GM21360 (cell line): ENCODE data around the gene EXD3.
"Not testable (repeated sequence)": the region's sequence is repeated elsewhere in the genome, so short reads cannot be mapped to it uniquely, and the experiment has no call there.

Experiments
- ATAC-seq: cut with Tn5 transposase; IDR thresholded peaks from one replicate; pipeline ENCODE4 v1.9.1; 2021; ENCODE audit warnings: mild to moderate bottlenecking, moderate library complexity; ENCODE audit not compliant: unreplicated experiment

EXD3 gene

DNA sequence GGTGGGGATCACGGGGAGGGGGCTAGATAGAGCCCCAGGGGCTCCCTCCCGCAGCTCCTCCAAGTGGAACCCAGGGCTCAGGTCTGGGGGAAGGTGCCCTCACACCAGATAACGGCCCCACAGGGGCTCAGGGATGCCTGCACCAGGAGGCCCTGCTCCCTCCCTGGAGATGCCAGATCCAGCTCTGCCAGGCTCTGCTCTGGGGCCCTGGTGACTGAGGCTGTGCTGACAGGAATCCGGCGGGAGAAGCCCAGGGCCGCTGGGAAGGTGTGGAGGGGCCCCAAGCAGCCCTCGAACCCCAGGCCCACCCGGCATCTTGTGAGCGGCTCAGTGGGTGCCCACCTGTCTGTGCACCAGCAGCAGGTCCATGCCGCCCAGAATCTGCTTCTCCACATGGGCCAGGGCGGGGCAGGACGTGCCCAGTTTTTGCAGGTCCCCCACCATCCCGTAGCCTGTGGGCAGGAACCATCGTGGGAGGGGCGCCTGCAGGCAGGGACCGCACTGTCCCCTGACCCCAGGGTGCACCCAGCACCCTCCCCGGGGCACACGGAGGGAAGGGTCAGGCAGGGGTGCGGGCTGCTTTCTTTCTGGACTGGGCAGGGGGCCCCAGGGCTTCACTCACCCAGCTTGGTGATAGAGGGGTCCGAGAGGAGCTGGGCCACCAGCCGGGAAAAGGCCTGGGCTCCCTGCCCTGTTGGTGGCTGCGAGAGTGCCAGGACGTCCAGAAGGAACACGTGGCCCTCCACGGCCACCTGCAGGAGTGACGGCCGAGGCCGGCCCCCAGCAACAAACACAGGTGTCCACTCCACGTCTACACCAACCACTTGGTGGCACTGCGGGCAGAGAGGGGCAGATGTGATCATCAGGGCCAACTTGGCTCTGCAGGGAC is 72.0 kb downstream of the EXD3 start:
- ATAC-seq, result no peak

DNA sequence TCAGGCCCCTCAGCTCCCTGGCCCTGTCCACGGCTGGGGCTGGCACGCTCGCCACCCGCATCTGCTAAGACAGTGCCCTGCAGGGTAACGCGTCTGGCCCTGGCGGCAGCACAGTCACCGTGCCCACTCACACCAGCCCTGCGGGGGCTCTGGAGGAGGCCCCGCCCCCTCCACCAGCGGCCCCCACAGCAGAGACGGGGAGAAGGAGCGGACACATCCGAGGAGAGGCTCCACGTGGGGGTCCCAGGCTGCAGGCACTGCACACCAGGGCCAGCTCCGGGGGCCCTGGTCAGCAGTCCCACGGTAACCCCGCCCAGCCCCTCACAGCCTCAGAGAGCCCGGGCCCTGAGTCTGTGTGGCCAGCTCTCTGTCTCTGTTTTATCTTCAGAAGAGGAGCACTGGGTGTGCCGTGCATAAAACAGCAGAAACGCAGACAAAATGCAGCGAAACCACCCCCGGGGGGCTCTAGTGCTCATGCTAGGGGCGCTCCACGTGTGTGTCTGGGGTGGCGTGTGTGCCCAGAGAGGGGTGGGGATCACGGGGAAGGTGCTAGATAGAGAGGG is 73.4 kb downstream of the EXD3 start:
- ATAC-seq, result no peak

GRCh38 chr9:137348769-137349470 is 74.0 kb downstream of the EXD3 start:
- ATAC-seq, result no peak

GRCh38 chr9:137347928-137348327 is 75.0 kb downstream of the EXD3 start:
- no peak for ATAC-seq

- no peak for ATAC-seq
These were observed 80.5 kb downstream of the EXD3 start for GRCh38 chr9:137342482-137342881.

GRCh38 chr9:137341227-137341626 is 81.7 kb downstream of the EXD3 start:
- ATAC-seq, result no peak

GRCh38 chr9:137339908-137340462 is 83.0 kb downstream of the EXD3 start:
- not testable (repeated sequence) for ATAC-seq

GRCh38 chr9:137339045-137339907 is 83.7 kb downstream of the EXD3 start:
- no peak for ATAC-seq

DNA sequence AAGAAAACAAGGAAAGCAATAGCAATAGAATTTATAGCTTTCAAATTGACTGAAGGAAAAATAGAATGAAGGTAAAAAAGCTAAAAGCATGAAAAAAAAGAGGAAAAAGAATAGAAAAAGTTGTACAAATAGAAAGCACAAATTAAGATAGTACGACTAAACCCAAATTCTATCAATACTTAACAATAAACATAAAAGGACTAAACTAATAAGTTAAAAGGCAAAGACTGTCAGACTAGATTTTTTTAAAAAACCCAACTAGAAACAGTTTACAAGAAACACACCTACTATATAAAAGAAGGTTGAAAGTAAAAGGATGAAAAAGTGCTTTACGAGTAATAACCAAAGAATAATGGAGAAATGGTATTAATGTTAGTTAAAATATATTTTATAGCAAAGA is 86.2 kb downstream of the EXD3 start:
- no peak for ATAC-seq

GRCh38 chr9:137333016-137333671 is 89.8 kb downstream of the EXD3 start:
- no peak for ATAC-seq

GRCh38 chr9:137331929-137332328 is 91.0 kb downstream of the EXD3 start:
- no peak for ATAC-seq

GRCh38 chr9:137330689-137331088 is 92.3 kb downstream of the EXD3 start:
- ATAC-seq, result no peak

- not testable (repeated sequence) for ATAC-seq
These were observed 93.4 kb downstream of the EXD3 start for GRCh38 chr9:137329590-137329989.

DNA sequence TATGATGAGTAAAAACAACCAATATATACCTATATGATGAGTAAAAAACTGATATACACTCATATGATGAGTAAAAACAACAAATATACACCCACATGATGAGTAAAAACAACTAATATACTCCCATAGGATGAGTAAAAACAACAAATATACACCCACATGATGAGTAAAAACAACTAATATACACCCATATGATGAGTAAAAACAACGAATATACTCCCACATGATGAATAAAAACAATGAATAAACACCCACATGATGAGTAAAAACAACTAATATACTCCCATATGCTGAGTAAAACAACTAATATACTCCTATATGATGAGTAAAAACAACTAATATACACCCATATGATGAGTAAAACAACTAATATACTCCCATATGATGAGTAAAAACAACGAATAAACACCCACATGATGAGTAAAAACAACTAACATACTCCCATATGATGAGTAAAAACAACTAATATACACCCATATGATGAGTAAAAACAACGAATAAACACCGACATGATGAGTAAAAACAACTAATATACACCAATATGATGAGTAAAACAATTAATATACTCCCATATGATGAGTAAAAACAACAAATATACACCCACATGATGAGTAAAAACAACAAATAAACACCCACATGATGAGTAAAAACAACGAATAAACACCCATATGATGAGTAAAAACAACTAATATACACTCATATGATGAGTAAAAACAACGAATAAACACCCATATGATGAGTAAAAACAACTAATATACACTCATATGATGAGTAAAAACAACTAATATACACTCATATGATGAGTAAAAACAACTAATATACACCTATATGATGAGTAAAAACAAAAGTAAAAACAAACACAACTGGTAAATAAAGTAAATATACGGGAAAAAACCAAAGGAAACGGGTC is 95.1 kb downstream of the EXD3 start:
- not testable (repeated sequence) for ATAC-seq

GRCh38 chr9:137326445-137327065 is 96.4 kb downstream of the EXD3 start:
- no peak for ATAC-seq

- no peak for ATAC-seq
These were observed 97.2 kb downstream of the EXD3 start for GRCh38 chr9:137325799-137326198.

GRCh38 chr9:137325124-137325523 is 97.8 kb downstream of the EXD3 start:
- no peak for ATAC-seq

DNA sequence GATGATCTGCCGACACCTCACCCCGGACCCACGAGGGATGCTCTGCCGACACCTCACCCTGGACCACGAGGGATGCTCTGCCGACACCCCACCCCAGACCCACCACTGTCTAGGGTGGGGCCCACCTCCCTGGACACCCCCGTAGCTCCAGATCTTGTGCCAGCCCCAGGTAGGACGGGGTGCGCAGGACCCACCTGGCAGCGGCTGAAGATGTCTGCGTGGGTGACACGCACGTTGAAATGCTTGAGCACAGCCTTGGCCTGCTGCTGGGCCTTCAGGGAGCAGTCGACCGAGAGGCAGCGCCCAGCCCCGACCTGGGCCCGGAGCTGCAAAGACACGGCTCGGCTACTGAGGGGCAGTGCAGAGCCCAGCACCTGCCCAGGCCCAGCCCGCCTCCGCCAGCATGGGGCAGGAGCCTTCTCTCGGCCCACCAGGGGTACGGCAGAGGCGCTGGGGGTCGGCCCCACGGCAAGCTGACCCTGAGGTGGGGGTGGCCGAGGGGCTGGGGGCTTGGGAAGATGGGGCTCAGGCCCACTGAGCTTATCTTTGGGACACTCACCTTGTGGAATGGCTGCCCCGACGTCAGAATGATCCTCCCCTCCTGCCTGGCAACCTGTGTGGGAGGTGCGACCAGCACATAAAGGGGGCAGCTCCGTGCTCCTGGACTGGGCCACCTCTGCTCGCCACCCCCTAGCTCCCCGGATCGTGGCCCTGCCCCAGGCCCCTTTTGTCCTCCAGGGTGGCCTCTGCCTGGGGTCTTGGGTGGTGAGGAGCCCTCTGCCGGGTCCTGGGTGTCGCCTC is 99.2 kb downstream of the EXD3 start:
- ATAC-seq, result no peak
